Measurements from ENCODE around the gene MYO5B.

MYO5B gene

GRCh38 chr18:50006470-50007046, 188.4 kb downstream of the MYO5B start:
- no peak for DNase-seq

GRCh38 chr18:50004013-50004412, 190.9 kb downstream of the MYO5B start:
- DNase-seq = no peak

- no peak for DNase-seq
Measured at GRCh38 chr18:50002781-50003180, 192.2 kb downstream of the MYO5B start.

- DNase-seq = no peak
Measured at GRCh38 chr18:50000227-50000626, 194.7 kb downstream of the MYO5B start.

- DNase-seq = no peak
Measured at GRCh38 chr18:49999128-49999527, 195.8 kb downstream of the MYO5B start.

GRCh38 chr18:49997558-49997957, 197.4 kb downstream of the MYO5B start:
- no peak for DNase-seq

GRCh38 chr18:49994410-49994809, 200.5 kb downstream of the MYO5B start:
- no peak for DNase-seq

GRCh38 chr18:49993299-49993698, 201.6 kb downstream of the MYO5B start:
- no peak for DNase-seq

GRCh38 chr18:49988733-49989132, 206.2 kb downstream of the MYO5B start:
- no peak for DNase-seq

- DNase-seq = no peak
Measured at GRCh38 chr18:49988101-49988500, 206.8 kb downstream of the MYO5B start.

GRCh38 chr18:49985236-49985635, 209.7 kb downstream of the MYO5B start:
- no peak for DNase-seq

- DNase-seq = no peak
Measured at GRCh38 chr18:49980896-49981295, 214.1 kb downstream of the MYO5B start.

- no peak for DNase-seq
Measured at GRCh38 chr18:49976795-49977560, 218.0 kb downstream of the MYO5B start.

- DNase-seq = no peak
Measured at GRCh38 chr18:49976001-49976400, 218.9 kb downstream of the MYO5B start.

- DNase-seq = no peak
Measured at GRCh38 chr18:49974079-49974478, 220.9 kb downstream of the MYO5B start.

- no peak for DNase-seq
Measured at GRCh38 chr18:49973592-49973991, 221.4 kb downstream of the MYO5B start.

- no peak for DNase-seq
Measured at GRCh38 chr18:49972535-49972934, 222.4 kb downstream of the MYO5B start.

- no peak for DNase-seq
Measured at GRCh38 chr18:49971462-49971861, 223.5 kb downstream of the MYO5B start.

GRCh38 chr18:49970319-49970718, 224.6 kb downstream of the MYO5B start:
- no peak for DNase-seq

- no peak for DNase-seq
Measured at GRCh38 chr18:49968644-49969309, 226.2 kb downstream of the MYO5B start.

- DNase-seq = no peak
Measured at GRCh38 chr18:49967636-49968313, 227.2 kb downstream of the MYO5B start.

- no peak for DNase-seq
Measured at GRCh38 chr18:49967171-49967570, 227.8 kb downstream of the MYO5B start.

GRCh38 chr18:49966090-49966489, 228.9 kb downstream of the MYO5B start:
- no peak for DNase-seq

GRCh38 chr18:49963217-49963616, 231.7 kb downstream of the MYO5B start:
- DNase-seq = no peak
